Colonic mucosa (tissue), 4 donors: ENCODE measurements around the gene SMCO2. TPM values are rescaled to one million over a fixed set of nuclear protein-coding genes. Genes with fewer than 3 reads are reported as not detected.

Experiments used
- DNase-seq: peaks from one replicate; pipeline ENCODE4 v3.0.0-alpha.2; 2020
- H3K27ac ChIP-seq: fragments of 200-600 bp; one replicate; pipeline ENCODE4 v1.8.0; 2021
- H3K27me3 ChIP-seq: fragments of 200-600 bp; one replicate; pipeline ENCODE4 v1.8.0; 2021
- H3K36me3 ChIP-seq: fragments of 200-600 bp; one replicate; pipeline ENCODE4 v1.8.0; 2021
- H3K4me1 ChIP-seq: fragments of 200-600 bp; one replicate; pipeline ENCODE4 v1.8.0; 2021; ENCODE audit warnings: mild to moderate bottlenecking
- H3K4me3 ChIP-seq: fragments of 200-600 bp; one replicate; pipeline ENCODE4 v1.8.0; 2021
- H3K9ac ChIP-seq, 2 donors: one replicate each; pipeline ENCODE4 v1.7.0; 2013; ENCODE audit warnings: control low read depth in 2 of 2, low read depth in 2 of 2, low read length in 2 of 2
- H3K9me3 ChIP-seq: fragments of 200-600 bp; one replicate; pipeline ENCODE4 v1.8.0; 2021
- CTCF ChIP-seq: fragments of 200-600 bp; IDR thresholded peaks from one replicate; pipeline ENCODE4 v1.8.0; 2022; ENCODE audit warnings: antibody characterized with exemption, mild to moderate bottlenecking
- intact Hi-C: fragments of 100-400 bp; cut with DNase I; formaldehyde crosslinking; loops from one replicate; pipeline ENCODE4 v1.14.1; 2022
- total RNA-seq, 2 donors: library from RNA; stranded (reverse); fragmentation: NEBNext Ultra II Directional in 1 of 2; extraction: Animal tissue kit (Norgen Biotek cat#: 25700) in 1 of 2; gene quantifications; one replicate each; pipeline ENCODE4 v1.2.1, GENCODE V29; 2021
- donor health status: healthy.
- donor health status: DM: no; HTN: no; CAD: no.
- donor health status: DM: no; HTN: no; CAD: no.

Gene SMCO2
- under 1 TPM in 1 of 2 donors, not detected in 1; 0.21 TPM for total RNA-seq

- H3K4me3 ChIP-seq = no peak within 1 kb of the TSS
- TF ChIP-seq CTCF = no peak
- no peaks in the 10 kb centered on the region for H3K27me3 ChIP-seq
- H3K27ac ChIP-seq = no peak within 1 kb of the TSS
- H3K36me3 ChIP-seq = no peaks in the 10 kb centered on the region
- no peak for DNase-seq
- H3K9ac ChIP-seq = no peak within 1 kb of the TSS
- H3K9me3 ChIP-seq = no peaks in the 10 kb centered on the region
- H3K4me1 ChIP-seq = no peaks in the 10 kb centered on the region
- intact Hi-C loops = no loop called here
These were observed at the start of gene SMCO2 for GRCh38 chr12:27446436-27446835. SMCO2 (plus strand) TSS chr12:27446736; CDS start chr12:27470632, 23,896 bp downstream.

GRCh38 chr12:27398466-27398865, 48.1 kb upstream of the SMCO2 start:
- intact Hi-C loops = no loop called here
- H3K9me3 ChIP-seq = no peaks in the 10 kb centered on the region
- no peaks in the 10 kb centered on the region for H3K36me3 ChIP-seq
- no peak for TF ChIP-seq CTCF
- no peaks in the 10 kb centered on the region for H3K27me3 ChIP-seq
- no peak for DNase-seq
- H3K4me3 ChIP-seq = no peak overlapping the region
- H3K9ac ChIP-seq = no peak overlapping the region
- no peaks in the 10 kb centered on the region for H3K4me1 ChIP-seq
- no peak overlapping the region for H3K27ac ChIP-seq

- H3K4me3 ChIP-seq = no peak overlapping the region
- no peaks in the 10 kb centered on the region for H3K9me3 ChIP-seq
- intact Hi-C loops = no loop called here
- no peak for DNase-seq
- no peak for TF ChIP-seq CTCF
- H3K4me1 ChIP-seq = no peaks in the 10 kb centered on the region
- H3K27ac ChIP-seq = no peak overlapping the region
- H3K36me3 ChIP-seq = no peaks in the 10 kb centered on the region
- H3K9ac ChIP-seq = no peak overlapping the region
- H3K27me3 ChIP-seq = no peaks in the 10 kb centered on the region
These were observed 47.5 kb upstream of the SMCO2 start for GRCh38 chr12:27399074-27399473.

GRCh38 chr12:27400856-27401354, 45.6 kb upstream of the SMCO2 start:
- H3K27ac ChIP-seq = no peak overlapping the region
- H3K27me3 ChIP-seq = no peaks in the 10 kb centered on the region
- H3K4me3 ChIP-seq = no peak overlapping the region
- no peak overlapping the region for H3K9ac ChIP-seq
- no peak for DNase-seq
- intact Hi-C loops = no loop called here
- no peaks in the 10 kb centered on the region for H3K36me3 ChIP-seq
- no peaks in the 10 kb centered on the region for H3K4me1 ChIP-seq
- no peaks in the 10 kb centered on the region for H3K9me3 ChIP-seq
- TF ChIP-seq CTCF = no peak

GRCh38 chr12:27412047-27412446, 34.5 kb upstream of the SMCO2 start:
- intact Hi-C loops = no loop called here
- no peak for DNase-seq

More at GRCh38 chr12:27412047-27412446, 34.5 kb upstream of the SMCO2 start:
- TF ChIP-seq CTCF = no peak
- H3K36me3 ChIP-seq = no peaks in the 10 kb centered on the region
- H3K4me1 ChIP-seq = no peaks in the 10 kb centered on the region
- no peak overlapping the region for H3K4me3 ChIP-seq
- H3K27me3 ChIP-seq = no peaks in the 10 kb centered on the region
- H3K9me3 ChIP-seq = no peaks in the 10 kb centered on the region
- no peak overlapping the region for H3K27ac ChIP-seq
- H3K9ac ChIP-seq = no peak overlapping the region
